Measurements from ENCODE around the gene RHBDF2. TPM values are rescaled to one million over a fixed set of nuclear protein-coding genes. Genes with fewer than 3 reads are reported as not detected.
"Not testable (repeated sequence)": the region's sequence is repeated elsewhere in the genome, so short reads cannot be mapped to it uniquely, and the experiment has no call there.

Gene RHBDF2
- total RNA-seq, 1 donor from 2014 or later, result 2.2 TPM

- no peak for DNase-seq
Measured at GRCh38 chr17:76524598-76525512, 23.6 kb upstream of the RHBDF2 start.

GRCh38 chr17:76523084-76524037, 22.1 kb upstream of the RHBDF2 start:
- peak; percentile 32 for DNase-seq

GRCh38 chr17:76521683-76522082, 20.5 kb upstream of the RHBDF2 start:
- DNase-seq, result not testable (repeated sequence)

- no peak for DNase-seq
Measured at GRCh38 chr17:76521262-76521661, 20.0 kb upstream of the RHBDF2 start.

GRCh38 chr17:76519048-76519966, 18.1 kb upstream of the RHBDF2 start:
- no peak for DNase-seq

GRCh38 chr17:76517638-76518038, 16.4 kb upstream of the RHBDF2 start:
- DNase-seq, result no peak

GRCh38 chr17:76515274-76515949, 14.2 kb upstream of the RHBDF2 start:
- no peak for DNase-seq

- DNase-seq, result not testable (repeated sequence)
Measured at GRCh38 chr17:76514355-76514754, 13.1 kb upstream of the RHBDF2 start.

GRCh38 chr17:76513306-76513692, 12.1 kb upstream of the RHBDF2 start:
- DNase-seq, result no peak

GRCh38 chr17:76512366-76513305, 11.4 kb upstream of the RHBDF2 start:
- DNase-seq, result no peak

GRCh38 chr17:76511668-76512365, 10.6 kb upstream of the RHBDF2 start:
- DNase-seq, result no peak

GRCh38 chr17:76510831-76511244, 9.6 kb upstream of the RHBDF2 start:
- no peak for DNase-seq

- not testable (repeated sequence) for DNase-seq
Measured at GRCh38 chr17:76508472-76509063, 7.3 kb upstream of the RHBDF2 start.

- DNase-seq, result peak; percentile 67
Measured at GRCh38 chr17:76506408-76507345, 5.5 kb upstream of the RHBDF2 start.

GRCh38 chr17:76504117-76504516, 2.9 kb upstream of the RHBDF2 start:
- DNase-seq, result no peak

GRCh38 chr17:76502341-76503211, 1.4 kb upstream of the RHBDF2 start:
- no peak for DNase-seq

- no peak for DNase-seq
Measured at GRCh38 chr17:76501827-76502307, 644 bp upstream of the RHBDF2 start.
